Right lobe of liver (tissue), 4 donors: ENCODE results near the gene CASKIN1.

Experiments
- POLR2A ChIP-seq: fragments of 450-650 bp; IDR thresholded peaks from one replicate; pipeline ENCODE4 v1.6.1; 2017; ENCODE audit warnings: antibody characterized with exemption, mild to moderate bottlenecking
- TF ChIP-seq, protein P1 (sequence below), 4 donors: fragments of 200-600 bp in 3 of 4; fragments of 450-650 bp in 1 of 4; IDR thresholded peaks; one replicate each; pipeline versions ENCODE4 v1.5.1 to v1.8.0; 2016 to 2022; ENCODE audit warnings: antibody characterized with exemption in 4 of 4, mild to moderate bottlenecking in 2 of 4
- donor health status: DM: no; HTN: no; CAD: no.
- donor health status: DM: no; HTN: no; CAD: no.
- donor health status: DM: no; HTN: yes; CAD: no.

DNA sequence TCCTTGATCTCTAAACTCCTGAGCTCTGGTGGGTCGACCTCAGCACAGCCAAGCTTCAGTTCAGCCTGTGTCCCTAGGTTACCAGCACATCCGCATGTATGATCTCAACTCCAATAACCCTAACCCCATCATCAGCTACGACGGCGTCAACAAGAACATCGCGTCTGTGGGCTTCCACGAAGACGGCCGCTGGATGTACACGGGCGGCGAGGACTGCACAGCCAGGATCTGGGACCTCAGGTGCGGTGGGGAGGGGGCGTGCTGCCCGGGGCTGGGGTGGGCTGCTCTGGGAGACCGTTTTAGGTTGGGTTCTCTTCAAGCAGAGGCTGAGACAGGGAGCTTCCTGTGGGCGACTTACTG is 10.0 kb upstream of the CASKIN1 start:
- TF ChIP-seq, protein P1, sequence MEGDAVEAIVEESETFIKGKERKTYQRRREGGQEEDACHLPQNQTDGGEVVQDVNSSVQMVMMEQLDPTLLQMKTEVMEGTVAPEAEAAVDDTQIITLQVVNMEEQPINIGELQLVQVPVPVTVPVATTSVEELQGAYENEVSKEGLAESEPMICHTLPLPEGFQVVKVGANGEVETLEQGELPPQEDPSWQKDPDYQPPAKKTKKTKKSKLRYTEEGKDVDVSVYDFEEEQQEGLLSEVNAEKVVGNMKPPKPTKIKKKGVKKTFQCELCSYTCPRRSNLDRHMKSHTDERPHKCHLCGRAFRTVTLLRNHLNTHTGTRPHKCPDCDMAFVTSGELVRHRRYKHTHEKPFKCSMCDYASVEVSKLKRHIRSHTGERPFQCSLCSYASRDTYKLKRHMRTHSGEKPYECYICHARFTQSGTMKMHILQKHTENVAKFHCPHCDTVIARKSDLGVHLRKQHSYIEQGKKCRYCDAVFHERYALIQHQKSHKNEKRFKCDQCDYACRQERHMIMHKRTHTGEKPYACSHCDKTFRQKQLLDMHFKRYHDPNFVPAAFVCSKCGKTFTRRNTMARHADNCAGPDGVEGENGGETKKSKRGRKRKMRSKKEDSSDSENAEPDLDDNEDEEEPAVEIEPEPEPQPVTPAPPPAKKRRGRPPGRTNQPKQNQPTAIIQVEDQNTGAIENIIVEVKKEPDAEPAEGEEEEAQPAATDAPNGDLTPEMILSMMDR (IDR thresholded peaks at IDR 0.05): no peak
- TF ChIP-seq POLR2A: no peak
